Hepatocyte (in vitro differentiated cells): ENCODE results near the gene KIAA1671. TPM values are rescaled to one million over a fixed set of nuclear protein-coding genes. Genes with fewer than 3 reads are reported as not detected.

ENCODE experiments used
- DNase-seq: peaks from one replicate; pipeline ENCODE4 v3.0.0-alpha.2; 2016; ENCODE audit warnings: low spot score
- H2AFZ ChIP-seq: fragments of 200-600 bp; sonication (generic); 2 replicates; pipeline ENCODE4 v1.6.0; 2016; ENCODE audit warnings: antibody characterized with exemption, mild to moderate bottlenecking
- H3K27ac ChIP-seq: fragments of 200-600 bp; sonication (generic); 2 replicates; pipeline ENCODE4 v1.5.1; 2016; ENCODE audit warnings: mild to moderate bottlenecking
- H3K27me3 ChIP-seq: fragments of 200-600 bp; sonication (generic); 2 replicates; pipeline ENCODE4 v1.6.1; 2016
- H3K36me3 ChIP-seq: fragments of 200-600 bp; sonication (generic); replicated peaks from 2 replicates; pipeline ENCODE4 v1.5.1; 2016; ENCODE audit warnings: low read depth; ENCODE audit not compliant: insufficient read depth
- H3K4me1 ChIP-seq: fragments of 200-600 bp; sonication (generic); 2 replicates; pipeline ENCODE4 v1.5.1; 2016; ENCODE audit warnings: mild to moderate bottlenecking, moderate library complexity; ENCODE audit not compliant: insufficient read depth
- H3K4me2 ChIP-seq: fragments of 200-600 bp; sonication (generic); 2 replicates; pipeline ENCODE4 v1.6.0; 2016
- H3K4me3 ChIP-seq: fragments of 200-600 bp; sonication (generic); 2 replicates; pipeline ENCODE4 v1.5.1; 2016; ENCODE audit warnings: mild to moderate bottlenecking
- H3K79me2 ChIP-seq: fragments of 200-600 bp; sonication (generic); 2 replicates; pipeline ENCODE4 v1.6.0; 2017; ENCODE audit warnings: mild to moderate bottlenecking
- H3K9me2 ChIP-seq: fragments of 200-600 bp; sonication (generic); replicated peaks from 2 replicates; pipeline ENCODE4 v1.6.0; 2017; ENCODE audit warnings: mild to moderate bottlenecking; ENCODE audit not compliant: insufficient read depth
- H3K9me3 ChIP-seq: fragments of 200-600 bp; sonication (generic); 2 replicates; pipeline ENCODE4 v1.5.1; 2016; ENCODE audit warnings: low read depth, mild to moderate bottlenecking
- H4K20me1 ChIP-seq: fragments of 200-600 bp; sonication (generic); 2 replicates; pipeline ENCODE4 v1.6.0; 2016; ENCODE audit warnings: mild to moderate bottlenecking; ENCODE audit not compliant: insufficient read depth, poor library complexity, severe bottlenecking
- EZH2 ChIP-seq: fragments of 200-600 bp; sonication (generic); IDR thresholded peaks from 2 replicates; pipeline ENCODE4 v1.6.1; 2016; ENCODE audit warnings: antibody characterized with exemption, mild to moderate bottlenecking, borderline replicate concordance
- EZH2phosphoT487 ChIP-seq: fragments of 200-600 bp; sonication (generic); IDR thresholded peaks from one replicate; pipeline ENCODE4 v1.6.1; 2018; ENCODE audit warnings: antibody characterized with exemption, mild to moderate bottlenecking, low read depth, moderate library complexity; ENCODE audit not compliant: unreplicated experiment, severe bottlenecking
- WGBS: methylation state at CpG from one replicate; pipeline ENCODE4 v1.1.6; 2016; ENCODE audit warnings: low lambda C conversion rate; ENCODE audit errors: missing lambda C conversion rate; 5-methylcytosine and 5-hydroxymethylcytosine counted together
- polyA plus RNA-seq: library from polyadenylated mRNA; unstranded; fragments of >200 nt; fragmentation: Nextera tagmentation; extraction: Ambion mirVana; gene quantifications from 2 replicates; pipeline ENCODE4 v1.2.1, GENCODE V29; 2016
- total RNA-seq: library from RNA; depleted of rRNA; stranded (reverse); fragments of >200 nt; gene quantifications from 2 replicates; pipeline ENCODE4 v1.2.3, GENCODE V29; 2014
- TF ChIP-seq, protein P1 (sequence below): fragments of 200-600 bp; sonication (generic); IDR thresholded peaks from 2 replicates; pipeline ENCODE4 v1.5.1; 2016; ENCODE audit warnings: antibody characterized with exemption, mild to moderate bottlenecking; ENCODE audit not compliant: poor library complexity

Gene KIAA1671
- total and polyA plus RNA-seq, 2 experiments from 2014 or later, result 8.1 to 26.5 TPM

DNA sequence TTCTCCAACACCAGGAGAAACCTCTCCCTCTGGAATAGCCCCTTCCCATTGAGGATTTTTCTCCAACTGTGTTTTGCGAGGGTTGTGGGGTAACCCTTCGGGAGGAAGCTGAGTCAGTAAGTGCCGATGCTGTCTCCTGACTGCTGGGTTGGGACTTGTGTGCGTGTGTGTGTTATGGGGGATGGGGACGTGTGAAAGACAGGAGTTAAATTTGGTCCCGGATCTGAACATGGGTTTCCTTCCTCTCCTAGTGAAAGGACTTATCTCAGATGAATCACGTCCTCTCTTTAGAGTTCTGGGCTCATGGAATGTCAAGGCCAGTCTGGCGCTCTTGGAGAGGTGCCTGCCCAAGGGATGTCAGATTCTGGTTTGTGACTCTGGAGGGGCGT lies 33.3 kb downstream of the KIAA1671 start:
- peaks cover 53% of the 10 kb centered on the region for H3K79me2 ChIP-seq
- no peaks in the 10 kb centered on the region for H4K20me1 ChIP-seq
- WGBS, result 61% methylated on average over 9 of the region's 9 CpGs
- no peak for DNase-seq
- no peak overlapping the region for H3K4me3 ChIP-seq
- no peaks in the 10 kb centered on the region for H3K36me3 ChIP-seq
- no peaks in the 10 kb centered on the region for H3K9me2 ChIP-seq
- H3K27ac ChIP-seq, result peak overlapping the region; percentile 61
- TF ChIP-seq EZH2phosphoT487 (no peak), EZH2 (no peak)
- TF ChIP-seq, protein P1, sequence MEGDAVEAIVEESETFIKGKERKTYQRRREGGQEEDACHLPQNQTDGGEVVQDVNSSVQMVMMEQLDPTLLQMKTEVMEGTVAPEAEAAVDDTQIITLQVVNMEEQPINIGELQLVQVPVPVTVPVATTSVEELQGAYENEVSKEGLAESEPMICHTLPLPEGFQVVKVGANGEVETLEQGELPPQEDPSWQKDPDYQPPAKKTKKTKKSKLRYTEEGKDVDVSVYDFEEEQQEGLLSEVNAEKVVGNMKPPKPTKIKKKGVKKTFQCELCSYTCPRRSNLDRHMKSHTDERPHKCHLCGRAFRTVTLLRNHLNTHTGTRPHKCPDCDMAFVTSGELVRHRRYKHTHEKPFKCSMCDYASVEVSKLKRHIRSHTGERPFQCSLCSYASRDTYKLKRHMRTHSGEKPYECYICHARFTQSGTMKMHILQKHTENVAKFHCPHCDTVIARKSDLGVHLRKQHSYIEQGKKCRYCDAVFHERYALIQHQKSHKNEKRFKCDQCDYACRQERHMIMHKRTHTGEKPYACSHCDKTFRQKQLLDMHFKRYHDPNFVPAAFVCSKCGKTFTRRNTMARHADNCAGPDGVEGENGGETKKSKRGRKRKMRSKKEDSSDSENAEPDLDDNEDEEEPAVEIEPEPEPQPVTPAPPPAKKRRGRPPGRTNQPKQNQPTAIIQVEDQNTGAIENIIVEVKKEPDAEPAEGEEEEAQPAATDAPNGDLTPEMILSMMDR, result no peak
- no peaks in the 10 kb centered on the region for H3K4me1 ChIP-seq
- peak overlapping the region; percentile 33 for H3K4me2 ChIP-seq
- no peaks in the 10 kb centered on the region for H3K27me3 ChIP-seq
- H2AFZ ChIP-seq, result no peak overlapping the region
- no peaks in the 10 kb centered on the region for H3K9me3 ChIP-seq

DNA sequence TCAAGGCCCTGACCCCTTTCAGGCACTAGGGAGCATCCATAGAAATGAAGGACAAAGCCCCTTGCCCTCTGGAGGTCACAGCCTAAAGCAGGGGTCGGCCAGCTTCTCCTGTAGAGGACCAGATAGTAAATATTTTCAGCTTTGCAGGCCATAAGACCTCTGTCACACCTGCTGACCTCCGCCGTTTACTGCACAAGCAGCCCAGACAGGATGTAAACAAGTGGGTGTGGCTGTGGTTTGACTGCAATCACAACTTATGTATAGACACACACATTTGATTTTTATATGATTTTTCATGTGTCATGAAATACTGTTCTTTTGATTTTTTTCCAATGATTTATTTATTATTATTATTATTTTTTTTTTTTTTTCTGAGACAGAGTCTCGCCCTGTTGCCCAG lies 34.3 kb downstream of the KIAA1671 start:
- H3K9me3 ChIP-seq, result no peaks in the 10 kb centered on the region
- H3K4me2 ChIP-seq, result no peak overlapping the region
- no peaks in the 10 kb centered on the region for H3K36me3 ChIP-seq
- no peaks in the 10 kb centered on the region for H3K4me1 ChIP-seq
- no peaks in the 10 kb centered on the region for H3K27me3 ChIP-seq
- H3K27ac ChIP-seq, result no peak overlapping the region
- no peak overlapping the region for H2AFZ ChIP-seq
- no peak for DNase-seq
- H3K4me3 ChIP-seq, result no peak overlapping the region
- peaks cover 49% of the 10 kb centered on the region for H3K79me2 ChIP-seq
- TF ChIP-seq EZH2 (no peak), EZH2phosphoT487 (no peak)
- TF ChIP-seq, protein P1, result no peak
- WGBS, result 76% methylated on average over 4 of the region's 4 CpGs
- no peaks in the 10 kb centered on the region for H4K20me1 ChIP-seq
- H3K9me2 ChIP-seq, result no peaks in the 10 kb centered on the region

DNA sequence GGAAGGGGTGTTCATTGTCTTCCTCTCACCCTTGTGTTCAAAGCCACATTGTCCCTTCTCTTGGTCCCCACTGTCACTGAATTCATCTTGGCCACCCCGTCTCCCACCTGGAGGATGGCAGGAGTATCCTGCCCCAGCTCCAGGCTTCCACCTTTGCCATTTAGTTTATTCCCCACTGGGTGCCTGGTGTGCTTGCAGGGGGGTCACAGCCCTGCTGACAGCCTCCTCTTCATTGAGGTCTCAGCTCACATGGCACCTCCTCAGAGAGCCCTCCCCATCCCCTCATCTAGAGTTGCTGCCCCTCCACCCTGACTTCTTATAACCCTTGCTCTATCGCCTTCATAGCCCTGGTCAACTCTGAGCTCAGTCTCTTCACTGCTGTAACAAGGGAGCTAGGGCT lies 36.6 kb downstream of the KIAA1671 start:
- H3K27ac ChIP-seq, result no peak overlapping the region
- H3K4me3 ChIP-seq, result no peak overlapping the region
- H3K4me2 ChIP-seq, result no peak overlapping the region
- TF ChIP-seq EZH2phosphoT487 (no peak), EZH2 (no peak)
- TF ChIP-seq, protein P1, result no peak
- DNase-seq, result no peak
- no peaks in the 10 kb centered on the region for H4K20me1 ChIP-seq
- H3K9me2 ChIP-seq, result no peaks in the 10 kb centered on the region
- H3K79me2 ChIP-seq, result peaks cover 37% of the 10 kb centered on the region
- H3K4me1 ChIP-seq, result peaks cover 3% of the 10 kb centered on the region
- 94% methylated on average over 2 of the region's 2 CpGs for whole genome bisulfite sequencing
- H3K9me3 ChIP-seq, result no peaks in the 10 kb centered on the region
- H2AFZ ChIP-seq, result no peak overlapping the region
- no peaks in the 10 kb centered on the region for H3K36me3 ChIP-seq
- H3K27me3 ChIP-seq, result no peaks in the 10 kb centered on the region

- Histone ChIP-seq H3K4me3 (no peak overlapping the region), H3K27me3 (no peaks in the 10 kb centered on the region), H2AFZ (no peak overlapping the region), H3K9me3 (no peaks in the 10 kb centered on the region), H3K4me1 (peaks cover 3% of the 10 kb centered on the region), H3K9me2 (no peaks in the 10 kb centered on the region), H3K27ac (no peak overlapping the region), H4K20me1 (no peaks in the 10 kb centered on the region), H3K79me2 (peaks cover 35% of the 10 kb centered on the region), H3K36me3 (no peaks in the 10 kb centered on the region), H3K4me2 (no peak overlapping the region)
- no peak for DNase-seq
- WGBS, result 82% methylated on average over 5 of the region's 5 CpGs
- TF ChIP-seq, protein P1, result no peak
- no peak for TF ChIP-seq EZH2phosphoT487
- TF ChIP-seq EZH2, result no peak
Observed at GRCh38 chr22:24989541-24989951, 37.0 kb downstream of the KIAA1671 start.
